GM12864 (cell line): ENCODE measurements around the gene PAPLN.

ENCODE experiments used
- DNase-seq: peaks from one replicate; pipeline ENCODE4 v3.0.0-alpha.2; 2011; ENCODE audit warnings: low read depth
- H3K4me3 ChIP-seq: 2 replicates; pipeline ENCODE4 v1.5.1; 2011; ENCODE audit warnings: mild to moderate bottlenecking, low read depth, low read length, control low read depth
- CTCF ChIP-seq: IDR thresholded peaks from 2 replicates; pipeline ENCODE4 v1.5.1; 2011; ENCODE audit warnings: low read depth, mild to moderate bottlenecking, moderate library complexity, low read length, control low read depth, inconsistent platforms; ENCODE audit errors: missing control alignments

PAPLN gene

GRCh38 chr14:73236157-73236556, 1.1 kb upstream of the PAPLN start:
- no peak overlapping the region for H3K4me3 ChIP-seq
- DNase-seq = no peak
- TF ChIP-seq CTCF = no peak

DNA sequence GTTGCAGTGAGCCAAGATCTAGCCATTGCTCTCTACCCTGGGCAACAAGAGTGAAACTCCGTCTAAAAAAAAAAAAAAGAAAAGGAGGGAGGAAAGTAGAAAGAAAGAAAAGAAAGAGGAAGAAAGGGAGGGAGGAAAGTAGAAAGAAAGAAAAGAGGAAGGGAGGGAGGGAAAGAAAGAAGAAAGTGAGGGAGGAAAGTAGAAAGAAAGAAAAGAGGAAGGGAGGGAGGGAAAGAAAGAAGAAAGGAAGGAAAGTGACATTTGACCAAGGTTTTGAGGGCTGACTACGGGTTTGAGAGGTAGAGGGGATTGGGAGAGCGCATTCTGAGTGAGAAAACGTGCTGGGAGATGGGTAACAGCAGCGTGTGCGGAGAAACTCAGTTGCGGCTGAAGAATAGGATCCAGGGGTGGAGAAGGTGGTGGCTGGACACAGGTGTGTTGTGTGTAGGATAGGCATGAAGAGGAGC, 521 bp upstream of the PAPLN start:
- no peak for TF ChIP-seq CTCF
- DNase-seq = no peak
- H3K4me3 ChIP-seq = no peak overlapping the region

GRCh38 chr14:73237786-73238423, 599 bp downstream of the PAPLN start:
- H3K4me3 ChIP-seq = peak overlapping the region; percentile 30
- no peak for TF ChIP-seq CTCF
- DNase-seq = no peak

- no peak for TF ChIP-seq CTCF
- peak overlapping the region; percentile 30; the same call in 1 of the 2 replicates for H3K4me3 ChIP-seq
- no peak for DNase-seq
Observed at GRCh38 chr14:73238424-73238852, 1.1 kb downstream of the PAPLN start.

- no peak for TF ChIP-seq CTCF
- DNase-seq = no peak
- H3K4me3 ChIP-seq = no peak overlapping the region
Observed at GRCh38 chr14:73238941-73239340, 1.6 kb downstream of the PAPLN start.

GRCh38 chr14:73239393-73240241, 2.3 kb downstream of the PAPLN start:
- H3K4me3 ChIP-seq = no peak overlapping the region
- TF ChIP-seq CTCF = no peak
- no peak for DNase-seq
